ENCODE results near the gene ATAD3C.
"Not testable (repeated sequence)": the region's sequence is repeated elsewhere in the genome, so short reads cannot be mapped to it uniquely, and the experiment has no call there.

The ATAD3C gene

GRCh38 chr1:1517973-1518620, 68.6 kb downstream of the ATAD3C start:
- DNase-seq (ENCODE audit: low spot score): no peak
- no peak for TF ChIP-seq CTCF (IDR thresholded peaks at IDR 0.05; ENCODE audit: borderline replicate concordance, control extremely low read depth, extremely low read depth, insufficient read depth, missing control alignments)
- in situ Hi-C loops (cut with MboI; ENCODE audit: low sequenced_read_pairs, unreplicated experiment): no loop called here

GRCh38 chr1:1518621-1519007, 69.1 kb downstream of the ATAD3C start:
- in situ Hi-C loops (cut with MboI; ENCODE audit: low sequenced_read_pairs, unreplicated experiment); DNase-seq (ENCODE audit: low spot score): not testable (repeated sequence)
